ENCODE measurements around the gene SNED1.
"Not testable (repeated sequence)": the region's sequence is repeated elsewhere in the genome, so short reads cannot be mapped to it uniquely, and the experiment has no call there.

Gene SNED1

DNA sequence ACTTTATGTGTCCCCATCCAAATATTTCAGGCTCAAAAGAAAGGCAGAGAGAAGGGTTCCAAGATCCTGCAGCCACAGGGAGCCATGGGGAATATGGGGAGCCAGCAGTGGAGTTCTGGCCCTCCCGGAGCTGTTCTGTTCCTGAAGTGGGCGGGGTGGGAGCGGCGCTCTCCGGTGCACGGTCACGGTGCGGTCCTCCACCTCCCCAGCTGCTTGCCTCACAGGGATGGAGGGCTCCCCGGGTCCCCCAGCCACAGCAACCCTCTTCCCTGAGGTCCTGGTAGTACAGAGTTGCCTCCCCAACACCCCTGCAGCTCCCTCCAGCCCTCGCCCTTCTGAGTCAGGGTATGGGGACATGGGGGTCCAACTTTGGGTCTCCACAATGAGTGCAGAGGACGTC lies 26.2 kb upstream of the SNED1 start:
- no peak for DNase-seq (ENCODE audit: low read depth in 1 of 2, low spot score in 1 of 2)

- DNase-seq (ENCODE audit: low read depth in 1 of 2, low spot score in 1 of 2), result no peak
Observed at GRCh38 chr2:240972636-240973521, 25.5 kb upstream of the SNED1 start.

DNA sequence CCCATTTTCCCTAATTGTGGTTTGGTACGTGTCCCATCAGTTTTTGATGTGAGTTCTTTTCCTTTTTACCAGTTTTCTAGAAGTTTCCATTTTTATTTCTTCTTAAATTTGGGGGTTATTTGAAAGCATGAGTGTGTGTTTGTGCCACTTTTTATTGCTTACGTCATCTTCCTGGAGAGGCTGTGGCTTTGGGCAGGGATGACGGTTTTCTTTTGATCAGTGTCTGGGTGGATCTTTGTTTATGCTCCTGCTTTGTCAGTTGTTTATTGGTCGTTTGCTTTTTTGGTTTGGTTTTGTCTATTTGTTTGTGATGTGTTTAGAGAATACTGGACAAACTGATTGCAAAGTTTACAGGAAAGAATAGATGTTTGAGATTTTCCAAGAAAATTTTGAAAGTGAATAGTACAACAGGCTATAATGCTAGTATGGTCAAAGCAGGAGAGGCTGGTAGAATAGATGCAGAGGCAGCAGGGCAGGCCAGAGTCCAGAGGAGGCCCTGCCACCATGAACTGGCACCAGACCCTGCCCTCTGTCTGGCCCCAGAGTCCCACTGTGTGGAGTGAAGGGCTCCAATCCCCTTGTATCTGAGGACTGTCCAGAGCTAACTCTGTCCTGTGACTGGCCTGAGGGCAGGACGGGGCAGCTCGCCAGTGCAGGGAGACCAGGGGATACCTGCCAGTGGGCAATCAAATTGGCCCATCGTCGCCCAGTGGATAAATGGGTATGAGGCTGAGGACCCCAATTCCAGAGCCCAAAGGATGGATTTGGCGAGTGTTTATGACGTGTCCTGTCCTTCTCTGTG lies 23.4 kb upstream of the SNED1 start:
- DNase-seq (ENCODE audit: low read depth in 1 of 2, low spot score in 1 of 2), result no peak

DNA sequence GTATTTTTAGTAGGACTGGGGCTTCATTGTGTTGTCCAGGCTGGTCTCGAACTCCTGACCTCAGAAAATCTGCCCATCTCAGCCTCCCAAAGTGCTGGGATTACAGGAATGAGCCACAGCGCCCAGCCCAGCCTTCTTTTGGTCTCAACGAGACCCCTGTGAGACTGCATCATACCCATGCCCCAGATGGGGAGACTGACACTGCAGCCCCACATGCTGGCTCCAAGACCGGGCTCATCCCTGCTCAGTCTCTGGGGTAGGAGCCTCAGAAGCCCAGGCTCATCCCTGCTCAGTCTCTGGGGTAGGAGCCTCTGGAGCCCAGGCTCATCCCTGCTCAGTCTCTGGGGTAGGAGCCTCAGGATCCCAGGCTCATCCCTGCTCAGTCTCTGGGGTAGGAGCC lies 22.5 kb upstream of the SNED1 start:
- not testable (repeated sequence) for DNase-seq (ENCODE audit: low read depth in 1 of 2, low spot score in 1 of 2)

DNA sequence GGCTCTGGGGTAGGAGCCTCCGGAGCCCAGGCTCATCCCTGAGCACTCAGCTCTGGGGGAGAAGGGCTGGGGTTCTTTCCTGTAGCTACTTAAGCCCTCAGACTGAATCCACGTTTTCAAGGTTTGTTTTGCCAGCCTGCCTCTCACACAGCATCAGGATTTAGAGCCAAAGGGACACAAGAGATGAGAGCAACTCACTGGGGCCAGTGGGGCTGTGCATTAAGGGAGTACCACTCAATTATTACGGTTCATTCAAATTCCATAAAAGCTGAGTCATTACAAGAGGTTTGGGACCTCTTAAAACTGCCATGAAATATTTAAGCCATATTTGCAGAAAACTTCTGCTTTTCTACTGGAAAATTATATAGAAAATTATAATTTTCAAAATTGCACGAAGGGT lies 17.1 kb upstream of the SNED1 start:
- DNase-seq (ENCODE audit: low read depth in 1 of 2, low spot score in 1 of 2), result no peak

DNA sequence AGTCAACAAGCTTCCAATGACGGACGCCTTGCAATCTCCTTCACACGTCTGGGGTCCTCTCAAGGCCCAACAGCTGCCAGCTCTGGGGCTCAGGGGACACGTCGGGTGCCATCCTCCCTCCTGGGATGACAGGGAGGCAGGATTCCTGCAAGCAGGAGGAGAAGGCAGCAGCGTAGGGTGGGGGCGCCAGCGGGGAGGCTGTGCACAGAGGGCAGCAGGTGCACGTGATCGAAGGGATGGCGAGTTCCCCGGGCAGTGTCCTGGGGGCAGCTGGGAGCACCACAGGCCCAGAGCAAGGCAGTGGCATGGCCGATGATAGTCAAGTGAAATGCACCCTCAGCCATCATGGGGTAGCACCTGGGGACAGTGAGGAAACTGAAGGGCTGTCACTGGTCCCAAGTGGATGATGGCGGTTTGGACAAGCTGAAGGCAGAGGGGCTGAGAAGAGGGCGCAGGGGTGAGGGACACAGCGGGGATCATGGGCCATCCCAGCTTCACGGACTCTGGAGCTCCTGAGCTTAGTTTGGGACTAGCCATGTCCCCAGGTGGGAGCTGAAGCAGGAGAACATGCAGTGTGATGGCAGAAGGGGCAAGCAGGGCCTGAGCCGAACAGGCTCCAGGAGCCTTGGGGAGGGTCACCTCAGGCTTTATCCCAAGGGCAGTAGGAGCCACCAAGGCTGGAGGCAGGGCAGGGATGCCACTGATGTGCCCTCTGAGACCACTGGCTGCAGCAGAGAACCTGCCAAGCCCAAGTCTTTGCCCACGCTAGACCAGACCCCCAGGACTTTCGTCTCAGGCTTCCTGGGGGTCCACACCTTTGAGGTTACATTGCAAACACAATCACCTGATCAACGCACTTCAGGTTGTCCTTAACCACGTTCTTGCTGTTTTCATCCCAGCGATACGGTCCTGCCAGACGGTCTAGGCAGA lies 16.3 kb upstream of the SNED1 start:
- no peak for DNase-seq (ENCODE audit: low read depth in 1 of 2, low spot score in 1 of 2)

- no peak for DNase-seq (ENCODE audit: low read depth in 1 of 2, low spot score in 1 of 2)
Observed at GRCh38 chr2:240982821-240983281, 15.6 kb upstream of the SNED1 start.

GRCh38 chr2:240983361-240983995 lies 14.9 kb upstream of the SNED1 start:
- peak in 1 of 2 donors; percentile 16 for DNase-seq (ENCODE audit: low read depth in 1 of 2, low spot score in 1 of 2)

- DNase-seq (ENCODE audit: low read depth in 1 of 2, low spot score in 1 of 2), result no peak
Observed at GRCh38 chr2:240983996-240984498, 14.4 kb upstream of the SNED1 start.

DNA sequence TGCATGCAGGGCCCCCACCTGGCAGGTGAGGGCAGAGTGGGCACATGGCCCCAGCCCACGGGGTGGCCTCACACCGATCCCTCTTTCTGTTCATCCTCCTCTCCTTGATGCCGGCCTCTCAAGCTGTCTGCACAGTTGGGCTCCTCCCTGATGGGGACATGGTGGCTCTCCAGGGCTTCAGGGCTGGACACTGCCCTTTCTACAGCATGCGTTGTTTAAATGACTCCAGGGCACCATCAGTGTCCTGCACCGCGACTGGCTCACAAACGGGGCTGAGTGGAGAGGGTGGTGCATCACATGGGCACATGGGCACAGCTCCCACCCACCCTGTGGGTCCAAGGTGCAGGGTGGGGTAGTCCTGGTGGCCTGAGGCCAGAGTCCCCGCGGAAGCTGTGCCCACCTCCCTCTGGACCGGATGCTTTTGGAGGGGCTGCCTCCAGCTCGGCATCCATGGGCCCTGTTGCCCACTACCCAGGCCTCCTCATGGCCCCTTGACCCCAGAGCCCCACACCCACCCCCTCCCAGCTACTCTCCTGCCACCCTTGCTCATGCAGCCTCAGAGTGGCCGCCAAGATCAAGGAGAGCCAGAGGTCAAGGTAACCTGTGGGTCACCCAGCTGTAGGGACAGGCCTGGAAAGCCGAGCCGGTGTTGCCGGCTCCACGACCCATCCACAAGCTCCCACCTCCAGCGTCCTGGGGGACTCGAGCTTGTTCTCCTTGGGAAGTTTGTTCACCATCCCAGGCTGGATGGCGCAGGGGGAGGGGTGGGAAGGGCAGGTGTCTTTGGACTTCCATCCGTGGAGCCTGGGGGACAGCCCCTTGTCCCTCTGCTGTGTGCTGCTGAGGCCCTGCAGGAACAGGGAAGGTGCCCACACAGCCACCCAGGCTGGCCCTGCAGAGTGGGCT lies 12.3 kb upstream of the SNED1 start:
- DNase-seq (ENCODE audit: low read depth in 1 of 2, low spot score in 1 of 2), result no peak

DNA sequence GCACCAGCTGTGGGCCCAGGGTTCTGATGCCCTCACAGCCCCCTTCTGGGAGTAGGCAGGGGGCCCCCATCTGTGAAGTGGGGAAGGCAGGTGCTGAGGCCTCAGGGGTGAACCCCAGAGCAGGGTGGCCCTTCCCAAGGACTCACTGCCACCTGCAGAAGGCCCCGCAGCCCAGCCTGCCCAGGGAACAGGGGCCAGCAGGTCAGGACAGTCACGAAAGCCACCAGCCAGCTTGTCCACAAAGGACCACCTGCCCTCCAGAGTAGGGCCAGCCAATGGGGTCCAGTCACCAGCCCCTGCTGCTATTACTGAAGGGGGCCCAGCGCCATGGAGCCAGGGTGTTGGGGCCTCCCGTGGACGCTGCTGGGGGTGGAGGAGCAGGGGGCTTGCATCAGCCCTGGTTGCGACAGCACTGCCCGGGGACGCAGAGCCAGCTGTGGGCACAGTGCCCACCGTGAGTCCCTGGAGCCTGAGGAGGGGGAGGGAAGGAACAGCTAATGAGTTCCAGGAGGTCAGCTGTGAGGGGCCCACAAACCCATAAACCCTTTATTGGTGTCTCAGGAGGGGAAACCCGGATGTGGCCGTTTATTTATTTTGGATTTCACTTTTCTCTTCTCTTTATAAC lies 11.5 kb upstream of the SNED1 start:
- DNase-seq (ENCODE audit: low read depth in 1 of 2, low spot score in 1 of 2), result no peak

DNA sequence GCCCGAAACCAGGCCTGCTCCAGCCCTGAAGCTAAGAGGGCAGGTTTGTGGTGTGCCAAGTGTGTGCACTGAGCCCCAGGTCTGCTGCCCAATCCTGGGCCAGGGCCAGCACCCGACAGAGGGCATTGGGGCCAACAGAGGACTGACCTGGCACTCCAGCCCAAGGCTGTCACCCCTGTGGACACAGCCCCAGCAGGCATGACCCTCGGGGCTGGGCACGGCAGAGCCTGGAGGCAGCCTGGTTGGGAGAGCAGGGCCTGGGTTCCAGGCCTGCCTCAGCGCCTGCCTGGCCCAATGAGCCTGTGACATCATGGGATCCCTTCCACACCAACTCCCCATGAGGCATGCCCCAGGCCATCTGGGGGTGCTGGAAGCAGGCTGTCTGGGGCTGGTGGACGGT lies 10.8 kb upstream of the SNED1 start:
- DNase-seq (ENCODE audit: low read depth in 1 of 2, low spot score in 1 of 2), result no peak

DNA sequence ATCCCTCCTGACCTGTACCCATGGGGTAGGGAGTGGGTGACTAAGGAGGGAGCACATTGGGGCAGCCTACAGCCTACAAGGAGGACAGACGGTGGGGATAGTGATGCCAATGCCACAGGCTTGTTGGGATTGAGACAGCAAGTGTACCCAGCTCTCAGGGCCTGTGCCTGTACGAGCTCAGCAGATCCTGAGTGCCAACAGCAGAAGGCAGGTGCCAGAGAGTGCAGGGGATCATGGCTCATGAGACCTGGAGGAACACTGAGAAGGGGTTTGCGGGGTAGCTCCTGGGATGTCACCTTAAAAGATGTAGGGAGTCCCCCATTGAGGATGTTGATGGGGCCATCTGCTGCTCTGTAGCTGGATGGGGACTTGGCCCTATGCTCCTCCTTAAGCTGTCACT lies 10.3 kb upstream of the SNED1 start:
- DNase-seq (ENCODE audit: low read depth in 1 of 2, low spot score in 1 of 2), result no peak

GRCh38 chr2:240988571-240989271 lies 9.7 kb upstream of the SNED1 start:
- no peak for DNase-seq (ENCODE audit: low read depth in 1 of 2, low spot score in 1 of 2)

- DNase-seq (ENCODE audit: low read depth in 1 of 2, low spot score in 1 of 2), result no peak
Observed at GRCh38 chr2:240989451-240990265, 8.8 kb upstream of the SNED1 start.

DNA sequence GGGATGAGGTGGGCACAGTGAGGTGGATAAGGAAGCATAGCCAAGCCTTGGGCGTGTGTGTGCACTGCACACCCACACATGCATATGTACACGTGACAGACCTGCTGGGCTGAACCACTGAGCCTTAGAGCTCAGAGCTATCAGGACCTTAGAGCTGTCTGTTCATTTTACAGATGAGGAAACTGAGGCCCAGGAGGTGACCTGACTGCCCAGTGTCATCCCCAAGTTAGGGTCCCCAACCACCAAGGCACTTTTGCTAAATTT lies 8.2 kb upstream of the SNED1 start:
- no peak for DNase-seq (ENCODE audit: low read depth in 1 of 2, low spot score in 1 of 2)

DNA sequence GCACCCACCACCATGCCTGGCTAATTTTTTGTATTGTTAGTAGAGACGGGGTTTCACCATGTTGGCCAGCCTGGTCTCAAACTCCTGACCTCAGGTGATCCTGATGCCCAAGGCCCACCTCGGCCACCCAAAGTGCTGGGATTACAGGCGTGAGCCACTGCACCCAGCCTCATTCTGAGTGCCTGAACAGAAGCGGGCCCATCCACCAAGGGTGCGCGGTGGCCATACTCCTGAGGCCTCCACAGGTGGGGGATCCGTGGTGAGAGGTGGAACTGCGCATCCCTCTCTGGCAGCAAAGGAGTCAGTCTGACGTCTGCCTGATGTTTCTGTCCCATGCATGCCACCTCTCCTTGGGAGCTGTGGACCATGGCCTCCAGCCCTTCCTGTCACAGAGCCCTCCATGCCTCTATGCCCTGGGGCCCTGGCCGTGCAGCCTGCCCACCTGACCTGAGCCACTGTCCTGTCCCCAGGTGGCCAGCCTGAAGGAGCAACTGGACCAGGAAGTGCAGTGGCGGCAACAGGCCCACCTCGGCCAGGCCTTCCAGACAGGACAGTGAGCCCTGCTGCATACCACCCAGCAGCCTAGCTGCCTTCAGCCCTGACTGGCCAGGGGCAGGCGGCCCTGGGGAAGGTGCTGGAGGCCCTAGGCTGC lies 7.6 kb upstream of the SNED1 start:
- DNase-seq (ENCODE audit: low read depth in 1 of 2, low spot score in 1 of 2), result no peak
